K562 (cell line): Measurements from ENCODE around the gene RPTOR. TPM values are rescaled to one million over a fixed set of nuclear protein-coding genes. Genes with fewer than 3 reads are reported as not detected.

Experiments
- ATAC-seq: fragments of 200-7000 bp; cut with Tn5 transposase; 3 replicates; pipeline ENCODE4 v1.9.1; 2020; ENCODE audit warnings: moderate library complexity
- BruUV-seq: library from RNA; stranded (reverse); fragments of 400-500 nt; replicated peaks from 2 replicates; lab custom pipeline; 2021; lab: Mats Ljungman, UMichigan
- CTCF ChIA-PET: fragments of 300-600 bp; formaldehyde crosslinking; extraction: SDS; loops from one replicate; lab custom pipeline; 2021; ENCODE audit warnings: low intra/inter-chr PET ratio; lab: Yijun Ruan, JAX
- POLR2A ChIA-PET: fragments of 300-600, 350-650 bp; sonication (Branson Sonifier 250); formaldehyde crosslinking; extraction: SDS; loops from one replicate; lab custom pipeline; 2021; ENCODE audit warnings: antibody characterized with exemption, inconsistent platforms; lab: Yijun Ruan, JAX
- DNase-seq, 4 experiments: peaks; one replicate each; pipeline versions ENCODE4 v3.0.0 to v3.0.0-alpha.2; 2011 to 2018; ENCODE audit warnings: low spot score in 3 of 4, mixed read lengths in 3 of 4; ENCODE audit errors: extremely low read depth in 1 of 4
- FAIRE-seq: peaks from 2 replicates; lab custom pipeline; 2011; peaks lifted over from hg19 to GRCh38; lab: Jason Lieb, UNC
- H2AFZ ChIP-seq: 2 replicates; pipeline ENCODE4 v1.6.0; 2011; ENCODE audit warnings: low read depth, low read length, control low read depth, inconsistent platforms
- H3K27ac ChIP-seq: fragments of 200-600 bp; 3 replicates; pipeline ENCODE4 v1.8.0; 2011; ENCODE audit warnings: low read depth, mild to moderate bottlenecking, control low read depth, inconsistent platforms, low read length, moderate library complexity, mixed read lengths; ENCODE audit errors: extremely low read depth
- H3K27me3 ChIP-seq, 2 experiments: fragments of 300-600 bp in 1 of 2; 2 replicates in 1 of 2; 3 replicates in 1 of 2; pipeline versions ENCODE4 v1.6.0 to v1.8.0; 2011; ENCODE audit warnings: inconsistent platforms in 2 of 2, low read length in 2 of 2, mild to moderate bottlenecking in 1 of 2, mixed read lengths in 1 of 2, moderate library complexity in 1 of 2; ENCODE audit not compliant: control insufficient read depth in 2 of 2, insufficient read depth in 2 of 2
- H3K36me3 ChIP-seq: fragments of 300-600 bp; 3 replicates; pipeline ENCODE4 v1.8.0; 2011; ENCODE audit warnings: mild to moderate bottlenecking, low read length, inconsistent platforms; ENCODE audit not compliant: control insufficient read depth, insufficient read depth
- H3K4me1 ChIP-seq, 2 experiments: fragments of 200-600 bp in 1 of 2; replicated peaks in 1 of 2; 2 replicates in 1 of 2; 3 replicates in 1 of 2; pipeline versions ENCODE4 v1.5.1 to v1.8.0; 2011; ENCODE audit warnings: inconsistent platforms in 2 of 2, low read length in 2 of 2, mild to moderate bottlenecking in 1 of 2, mixed read lengths in 1 of 2, moderate library complexity in 1 of 2; ENCODE audit not compliant: control insufficient read depth in 2 of 2, insufficient read depth in 2 of 2
- H3K4me2 ChIP-seq: 2 replicates; pipeline ENCODE4 v1.6.1; 2011; ENCODE audit warnings: low read length, control low read depth, inconsistent platforms, mixed read lengths; ENCODE audit not compliant: insufficient read depth
- H3K4me3 ChIP-seq: fragments of 200-600 bp; sonication (generic), shearing (Covaris generic); 2 replicates; pipeline ENCODE4 v1.5.1; 2016; ENCODE audit warnings: control low read depth, inconsistent platforms
- H3K79me2 ChIP-seq: fragments of 200-600 bp; 3 replicates; pipeline ENCODE4 v1.8.0; 2011; ENCODE audit warnings: low read length, inconsistent platforms; ENCODE audit not compliant: control insufficient read depth, insufficient read depth
- H3K9ac ChIP-seq, 2 experiments: 2 replicates each; pipeline versions ENCODE4 v1.6.0 to v1.6.1; 2011; ENCODE audit warnings: low read depth in 2 of 2, low read length in 2 of 2, control low read depth in 1 of 2, inconsistent platforms in 1 of 2, mild to moderate bottlenecking in 1 of 2, mixed read lengths in 1 of 2; ENCODE audit not compliant: insufficient read depth in 1 of 2
- H3K9me1 ChIP-seq: one replicate; pipeline ENCODE4 v1.6.0; 2011; ENCODE audit warnings: inconsistent platforms, mild to moderate bottlenecking, low read length, moderate library complexity; ENCODE audit not compliant: control insufficient read depth, insufficient read depth
- H3K9me3 ChIP-seq: replicated peaks from 2 replicates; pipeline ENCODE4 v1.5.1; 2011; ENCODE audit warnings: low read depth, low read length, inconsistent platforms; ENCODE audit not compliant: control insufficient read depth, insufficient read depth
- H4K20me1 ChIP-seq: replicated peaks from 2 replicates; pipeline ENCODE4 v1.6.1; 2011; ENCODE audit warnings: low read length, inconsistent platforms, mixed read lengths; ENCODE audit not compliant: control insufficient read depth, insufficient read depth
- BMI1 ChIP-seq: fragments of 150-350 bp; IDR thresholded peaks from 2 replicates; pipeline ENCODE4 v1.6.1; 2014; ENCODE audit warnings: low read length
- E2F1 ChIP-seq: sonication (generic); formaldehyde crosslinking; IDR thresholded peaks from 2 replicates; pipeline ENCODE4 v1.8.1; 2023; ENCODE audit warnings: mild to moderate bottlenecking, missing genetic modification reagents, moderate library complexity
- EHMT2 ChIP-seq: fragments of 450-650 bp; IDR thresholded peaks from 2 replicates; pipeline ENCODE4 v1.6.1; 2018; ENCODE audit warnings: antibody characterized with exemption
- FOXP4 ChIP-seq: sonication (generic); formaldehyde crosslinking; IDR thresholded peaks from 2 replicates; pipeline ENCODE4 v1.8.0; 2022; ENCODE audit warnings: mild to moderate bottlenecking, missing genetic modification reagents, borderline replicate concordance
- HDAC3 ChIP-seq: fragments of 450-650 bp; IDR thresholded peaks from 2 replicates; pipeline ENCODE4 v1.6.1; 2018; ENCODE audit warnings: borderline replicate concordance, mild to moderate bottlenecking, moderate library complexity; ENCODE audit not compliant: partially characterized antibody
- KHSRP ChIP-seq: fragments of 450-650 bp; IDR thresholded peaks from 2 replicates; pipeline ENCODE4 v1.6.1; 2017
- MAFF ChIP-seq: IDR thresholded peaks from 2 replicates; pipeline ENCODE4 v1.6.1; 2012; ENCODE audit warnings: low read length, improper control_type of control experiment
- MCM3 ChIP-seq: fragments of 450-650 bp; IDR thresholded peaks from 2 replicates; pipeline ENCODE4 v1.6.1; 2016
- MECOM ChIP-seq: fragments of 250-450 bp; sonication (Bioruptor Pico); IDR thresholded peaks from 2 replicates; pipeline ENCODE4 v1.8.0; 2022; ENCODE audit warnings: inconsistent platforms
- MXI1 ChIP-seq: IDR thresholded peaks from 2 replicates; pipeline ENCODE4 v1.6.1; 2011; ENCODE audit warnings: low read depth, mild to moderate bottlenecking, improper control_type of control experiment, low read length
- PTTG1 ChIP-seq: fragments of 450-650 bp; IDR thresholded peaks from 2 replicates; pipeline ENCODE4 v1.6.1; 2016; ENCODE audit warnings: low read depth, mild to moderate bottlenecking, missing genetic modification characterization, missing compliant biosample characterization
- RBM17 ChIP-seq: fragments of 200-400 bp; formaldehyde crosslinking; IDR thresholded peaks from 2 replicates; pipeline ENCODE4 v1.6.1; 2017; ENCODE audit warnings: low read depth, mild to moderate bottlenecking, low read length, borderline replicate concordance
- SMARCC2 ChIP-seq: fragments of 450-650 bp; IDR thresholded peaks from 2 replicates; pipeline ENCODE4 v1.6.1; 2017; ENCODE audit warnings: antibody characterized with exemption, moderate library complexity, mild to moderate bottlenecking, low read depth
- TAL1 ChIP-seq: fragments of 450-650 bp; IDR thresholded peaks from 2 replicates; pipeline ENCODE4 v1.6.1; 2016; ENCODE audit warnings: mild to moderate bottlenecking
- TCF7 ChIP-seq: sonication (generic); IDR thresholded peaks from 2 replicates; pipeline ENCODE4 v1.6.1; 2016; ENCODE audit warnings: antibody characterized with exemption, borderline replicate concordance
- XRCC5 ChIP-seq: fragments of 200-400 bp; formaldehyde crosslinking; IDR thresholded peaks from 2 replicates; pipeline ENCODE4 v1.6.1; 2017; ENCODE audit warnings: low read depth, mild to moderate bottlenecking, low read length
- ZNF217 ChIP-seq: sonication (generic); formaldehyde crosslinking; IDR thresholded peaks from 2 replicates; pipeline ENCODE4 v1.8.0; 2022; ENCODE audit warnings: mild to moderate bottlenecking, missing genetic modification reagents
- ZNF324 ChIP-seq: fragments of 250-450 bp; sonication (Bioruptor Pico); IDR thresholded peaks from 2 replicates; pipeline ENCODE4 v1.4.0; 2020; ENCODE audit warnings: mild to moderate bottlenecking
- ZNF699 ChIP-seq: fragments of 250-450 bp; sonication (Bioruptor Pico); IDR thresholded peaks from 2 replicates; pipeline ENCODE4 v1.8.0; 2021; ENCODE audit warnings: mild to moderate bottlenecking, moderate library complexity; ENCODE audit not compliant: insufficient replicate concordance
- WGBS: fragments of 100-300 bp; shearing (Covaris generic); methylation state at CpG from one replicate; pipeline ENCODE4 v1.1.6; 2016; ENCODE audit warnings: low coverage, mixed read lengths; ENCODE audit not compliant: insufficient coverage; ENCODE audit errors: missing lambda C conversion rate; 5-methylcytosine and 5-hydroxymethylcytosine counted together
- in situ Hi-C: fragments of 300-500 bp; cut with MboI; formaldehyde crosslinking; loops from 4 replicates; pipeline ENCODE4 v1.15.0; 2018; ENCODE audit warnings: inconsistent platforms, mixed read lengths
- intact Hi-C: fragments of 100-400 bp; cut with micrococcal nuclease; formaldehyde crosslinking; loops from 2 replicates; pipeline ENCODE4 v1.14.2; 2022
- polyA plus RNA-seq, 8 experiments: library from polyadenylated mRNA; depleted of rRNA in 4 of 8; stranded (reverse) in 5 of 8; unstranded in 3 of 8; fragments of >200 nt; fragmentation: Nextera tagmentation in 2 of 8; fragmentation: Illumina TruSeq in 1 of 8; extraction: Ambion mirVana in 2 of 8; extraction: Trizol in 1 of 8; gene quantifications; 2 replicates each; pipeline versions ENCODE4 v1.2.1 to v1.2.3, GENCODE V29; 2011 to 2014; ENCODE audit warnings: inconsistent platforms in 1 of 8, missing spikeins in 1 of 8
- total RNA-seq, 7 experiments: library from RNA; depleted of rRNA in 6 of 7; stranded (reverse); fragments of >200 nt in 6 of 7; fragmentation: Illumina TruSeq in 2 of 7; extraction: Trizol in 2 of 7; gene quantifications; 2 replicates each; pipeline versions ENCODE4 v1.2.1 to v1.2.3, GENCODE V29; 2011 to 2021; ENCODE audit warnings: low replicate concordance in 1 of 7
- TF ChIP-seq, protein P1 (sequence below): fragments of 250-450 bp; sonication (Bioruptor Pico); IDR thresholded peaks from 2 replicates; pipeline ENCODE4 v1.9.0; 2021; ENCODE audit warnings: mild to moderate bottlenecking

RPTOR gene
- total and polyA plus RNA-seq, 9 of the 15 experiments (the other 6 are each of a cell fraction or from before 2014, with no cell fraction given): 0.24 to 54.1 (median 10.2) TPM

DNA sequence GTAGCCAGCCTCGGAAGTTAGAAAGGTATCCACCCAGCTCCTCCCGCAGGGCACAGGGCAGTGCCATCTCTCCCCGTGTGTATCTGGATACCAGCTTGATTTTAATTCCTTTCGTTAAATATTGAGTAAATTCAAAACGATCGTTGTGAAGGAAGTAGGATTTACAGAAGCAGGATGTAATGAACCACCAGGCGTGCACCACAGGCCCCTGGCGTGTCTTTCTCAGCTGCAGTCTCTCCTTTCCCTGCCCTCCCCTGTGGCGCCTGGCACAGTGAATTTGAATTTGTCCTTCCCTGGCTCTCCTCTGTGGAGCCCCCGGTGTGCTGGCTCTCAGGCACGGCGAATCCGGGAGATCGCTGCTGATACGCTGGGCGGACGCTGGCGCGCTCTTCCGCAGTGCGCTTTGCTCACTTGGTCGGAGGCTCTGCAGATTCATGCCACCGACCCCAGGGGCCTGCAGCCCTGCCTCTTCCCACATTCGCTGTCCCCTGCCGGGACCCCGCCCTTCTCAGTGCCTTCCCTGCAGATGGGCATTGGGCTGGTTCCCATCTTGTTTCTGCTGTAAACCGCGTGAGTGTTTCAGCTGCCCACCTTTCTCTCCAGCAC is 164.6 kb downstream of the RPTOR start:
- ATAC-seq (no peak), FAIRE-seq (no peak), DNase-seq (no peak)
- H3K4me3 ChIP-seq: no peak overlapping the region
- no peak overlapping the region for H3K4me2 ChIP-seq
- H3K79me2 ChIP-seq: peaks cover 21% of the 10 kb centered on the region
- CTCF ChIA-PET: no interaction called here
- H2AFZ ChIP-seq: no peak overlapping the region
- H3K4me1 ChIP-seq: peaks cover 0 to 8% of the 10 kb centered on the region in 2 experiments; a peak in 2 of 5 replicates
- in situ Hi-C loops (no loop called here), intact Hi-C loops (no loop called here)
- no TSS peak for BruUV-seq
- no peak overlapping the region for H3K9ac ChIP-seq
- peaks cover 22% of the 10 kb centered on the region; the same call in 2 of the 3 replicates for H3K36me3 ChIP-seq
- H4K20me1 ChIP-seq: 0 out of 2 replicates have a peak, but pooled peaks cover 2% of the 10 kb centered on the region
- H3K27me3 ChIP-seq: no peaks in the 10 kb centered on the region
- H3K27ac ChIP-seq: no peak overlapping the region
- WGBS: 85% methylated on average over 20 of the region's 28 CpGs
- POLR2A ChIA-PET: no interaction called here
- no peaks in the 10 kb centered on the region for H3K9me3 ChIP-seq
- TF ChIP-seq KHSRP: no peak
- TF ChIP-seq MAFF: no peak
- no peak for TF ChIP-seq XRCC5
- TF ChIP-seq PTTG1 (tag): no peak
- TF ChIP-seq, protein P1, sequence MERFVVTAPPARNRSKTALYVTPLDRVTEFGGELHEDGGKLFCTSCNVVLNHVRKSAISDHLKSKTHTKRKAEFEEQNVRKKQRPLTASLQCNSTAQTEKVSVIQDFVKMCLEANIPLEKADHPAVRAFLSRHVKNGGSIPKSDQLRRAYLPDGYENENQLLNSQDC (CRISPR knock-in tag): no peak
- TF ChIP-seq TAL1: no peak
- no peak for TF ChIP-seq EHMT2
- TF ChIP-seq ZNF217 (CRISPR knock-in tag): no peak
- no peak for TF ChIP-seq BMI1
- no peak for TF ChIP-seq RBM17
- no peak for TF ChIP-seq ZNF699 (CRISPR knock-in tag)
- no peak for TF ChIP-seq SMARCC2
- no peak for TF ChIP-seq MXI1
- TF ChIP-seq HDAC3: no peak
- TF ChIP-seq MCM3: no peak
- no peak for TF ChIP-seq FOXP4
- TF ChIP-seq ZNF324 (CRISPR knock-in tag): no peak
- TF ChIP-seq TCF7: no peak
- TF ChIP-seq MECOM (CRISPR knock-in tag): no peak
- no peak for TF ChIP-seq E2F1
- TF ChIP-seq, all 486 proteins: peak for 0
- H3K9me1 ChIP-seq: no peaks in the 10 kb centered on the region
